GM12878 (cell line): ENCODE results near the gene MRPS12. TPM values are rescaled to one million over a fixed set of nuclear protein-coding genes. Genes with fewer than 3 reads are reported as not detected.

Experiments used
- ATAC-seq: fragments of 200-7000 bp; cut with Tn5 transposase; 3 replicates; pipeline ENCODE4 v1.9.1; 2020; ENCODE audit warnings: mild to moderate bottlenecking, moderate library complexity
- BruUV-seq: library from RNA; stranded (reverse); fragments of 400-500 nt; replicated peaks from 2 replicates; lab custom pipeline; 2021; lab: Mats Ljungman, UMichigan
- CTCF ChIA-PET: fragments of 300-600 bp; sonication (Branson Sonifier 250); formaldehyde crosslinking; extraction: SDS; loops from one replicate; lab custom pipeline; 2021; ENCODE audit warnings: inconsistent platforms; lab: Yijun Ruan, JAX
- POLR2A ChIA-PET: fragments of 350-600 bp; formaldehyde crosslinking; extraction: SDS; loops from one replicate; lab custom pipeline; 2021; ENCODE audit warnings: inconsistent platforms; lab: Charles Lee
- RAD21 ChIA-PET: fragments of 300-600 bp; sonication (Branson Sonifier 250); formaldehyde crosslinking; loops from one replicate; lab custom pipeline; 2023; ENCODE audit warnings: antibody characterized with exemption; ENCODE audit not compliant: unreplicated experiment; lab: Charles Lee
- SMC1A ChIA-PET: fragments of 300-600 bp; sonication (Branson Sonifier 250); formaldehyde crosslinking; loops from one replicate; lab custom pipeline; 2023; ENCODE audit not compliant: unreplicated experiment, uncharacterized antibody; lab: Charles Lee
- DNase-seq: peaks from one replicate; pipeline ENCODE4 v3.0.0-alpha.2; 2011; ENCODE audit warnings: low read depth, low spot score
- FAIRE-seq: peaks from 3 replicates; lab custom pipeline; 2011; peaks lifted over from hg19 to GRCh38; lab: Jason Lieb, UNC
- H2AFZ ChIP-seq: 2 replicates; pipeline ENCODE4 v1.6.0; 2011; ENCODE audit warnings: low read depth, low read length, control low read depth; ENCODE audit not compliant: control insufficient read depth
- H3K27ac ChIP-seq: 2 replicates; pipeline ENCODE4 v1.5.1; 2011; ENCODE audit warnings: control low read depth; ENCODE audit not compliant: control insufficient read depth, insufficient read depth
- H3K27me3 ChIP-seq, 2 experiments: replicated peaks in 1 of 2; 2 replicates each; pipeline versions ENCODE4 v1.6.0 to v1.6.1; 2011; ENCODE audit warnings: low read length in 1 of 2; ENCODE audit not compliant: control insufficient read depth in 2 of 2, insufficient read depth in 2 of 2
- H3K36me3 ChIP-seq, 2 experiments: 2 replicates each; pipeline ENCODE4 v1.5.1; 2011; ENCODE audit warnings: low read length in 1 of 2; ENCODE audit not compliant: control insufficient read depth in 2 of 2, insufficient read depth in 2 of 2
- H3K4me1 ChIP-seq: 2 replicates; pipeline ENCODE4 v1.6.1; 2011; ENCODE audit warnings: mild to moderate bottlenecking, low read length, moderate library complexity, mixed read lengths; ENCODE audit not compliant: control insufficient read depth, insufficient read depth
- H3K4me2 ChIP-seq: 2 replicates; pipeline ENCODE4 v1.6.0; 2011; ENCODE audit warnings: control low read depth; ENCODE audit not compliant: control insufficient read depth, insufficient read depth
- H3K4me3 ChIP-seq: fragments of 200-600 bp; sonication (generic); 2 replicates; pipeline ENCODE4 v1.5.1; 2016
- H3K79me2 ChIP-seq: 2 replicates; pipeline ENCODE4 v1.6.0; 2011; ENCODE audit warnings: low read length; ENCODE audit not compliant: control insufficient read depth, insufficient read depth
- H3K9ac ChIP-seq: 2 replicates; pipeline ENCODE4 v1.8.0; 2011; ENCODE audit warnings: low read length, control low read depth, mixed read lengths; ENCODE audit not compliant: control insufficient read depth, insufficient read depth
- H3K9me3 ChIP-seq: replicated peaks from 3 replicates; pipeline ENCODE4 v1.5.1; 2011; ENCODE audit warnings: mild to moderate bottlenecking, low read length; ENCODE audit not compliant: control insufficient read depth, insufficient read depth
- H4K20me1 ChIP-seq: 2 replicates; pipeline ENCODE4 v1.6.0; 2011; ENCODE audit not compliant: control insufficient read depth, insufficient read depth
- BCL11A ChIP-seq: IDR thresholded peaks from 2 replicates; pipeline ENCODE4 v1.6.1; 2011; ENCODE audit warnings: low read depth, low read length
- BMI1 ChIP-seq: fragments of 450-650 bp; IDR thresholded peaks from 2 replicates; pipeline ENCODE4 v1.6.1; 2016; ENCODE audit warnings: mild to moderate bottlenecking, moderate library complexity, borderline replicate concordance
- CBFB ChIP-seq: IDR thresholded peaks from 2 replicates; pipeline ENCODE4 v1.6.1; 2016; ENCODE audit warnings: antibody characterized with exemption, low read depth
- CHD1 ChIP-seq: IDR thresholded peaks from 2 replicates; pipeline ENCODE4 v1.6.1; 2012; ENCODE audit warnings: low read depth, low read length, improper control_type of control experiment
- EED ChIP-seq: sonication (generic); IDR thresholded peaks from 2 replicates; pipeline ENCODE4 v1.6.1; 2016; ENCODE audit warnings: antibody characterized with exemption, low read depth
- ESRRA ChIP-seq: IDR thresholded peaks from 2 replicates; pipeline ENCODE4 v1.6.1; 2012; ENCODE audit warnings: mild to moderate bottlenecking, low read length, improper control_type of control experiment
- FOXM1 ChIP-seq: IDR thresholded peaks from 2 replicates; pipeline ENCODE4 v1.6.1; 2012; ENCODE audit warnings: low read depth, mild to moderate bottlenecking, inconsistent platforms, low read length, moderate library complexity
- IKZF1 ChIP-seq: fragments of 450-650 bp; conservative IDR thresholded peaks from 2 replicates; pipeline ENCODE4 v1.6.1; 2017; ENCODE audit warnings: antibody characterized with exemption, mild to moderate bottlenecking
- MEF2B ChIP-seq: fragments of 450-650 bp; IDR thresholded peaks from 2 replicates; pipeline ENCODE4 v1.6.1; 2018; ENCODE audit warnings: mild to moderate bottlenecking, moderate library complexity; ENCODE audit not compliant: partially characterized antibody, poor library complexity, severe bottlenecking
- NBN ChIP-seq: fragments of 450-650 bp; IDR thresholded peaks from 2 replicates; pipeline ENCODE4 v1.6.1; 2016
- RUNX3 ChIP-seq: IDR thresholded peaks from 2 replicates; pipeline ENCODE4 v1.6.1; 2012; ENCODE audit warnings: low read length, inconsistent platforms
- SIN3A ChIP-seq: IDR thresholded peaks from 2 replicates; pipeline ENCODE4 v1.6.1; 2012; ENCODE audit warnings: low read depth, low read length, improper control_type of control experiment
- SMAD5 ChIP-seq: IDR thresholded peaks from 2 replicates; pipeline ENCODE4 v1.6.1; 2016; ENCODE audit warnings: antibody characterized with exemption, low read depth
- SMC3 ChIP-seq: IDR thresholded peaks from 2 replicates; pipeline ENCODE4 v1.6.1; 2011; ENCODE audit warnings: low read length, improper control_type of control experiment, borderline replicate concordance
- WGBS: methylation state at CpG from one replicate; pipeline ENCODE4 v1.1.6; 2016; ENCODE audit warnings: low lambda C conversion rate; ENCODE audit not compliant: insufficient replicate concordance, insufficient coverage; ENCODE audit errors: missing lambda C conversion rate; 5-methylcytosine and 5-hydroxymethylcytosine counted together
- in situ Hi-C: fragments of 300-500 bp; cut with MboI; formaldehyde crosslinking; loops from 9 replicates; pipeline ENCODE4 v1.14.3; 2018; ENCODE audit warnings: mixed read lengths
- intact Hi-C: fragments of 100-400 bp; cut with micrococcal nuclease; formaldehyde crosslinking; loops from one replicate; pipeline ENCODE4 v1.14.2; 2022; ENCODE audit not compliant: unreplicated experiment
- polyA plus RNA-seq, 11 experiments: library from polyadenylated mRNA; depleted of rRNA in 4 of 11; unstranded in 6 of 11; stranded (reverse) in 5 of 11; fragments of >200 nt; fragmentation: Nextera tagmentation in 4 of 11; fragmentation: Illumina TruSeq in 1 of 11; extraction: Ambion mirVana in 4 of 11; extraction: Trizol in 1 of 11; gene quantifications; 1 replicate in 1 of 11; 2 replicates in 10 of 11; pipeline versions ENCODE4 v1.2.1 to v1.2.3, GENCODE V29; 2011 to 2016; ENCODE audit warnings: inconsistent platforms in 2 of 11, missing spikeins in 2 of 11, low read depth in 1 of 11
- total RNA-seq, 4 experiments: library from RNA; depleted of rRNA in 3 of 4; stranded (reverse); fragments of >200 nt in 3 of 4; fragmentation: Illumina TruSeq in 1 of 4; extraction: Trizol in 1 of 4; gene quantifications; 2 replicates each; pipeline versions ENCODE4 v1.2.1 to v1.2.3, GENCODE V29; 2013 to 2021
- TF ChIP-seq, protein P1 (sequence below): fragments of 450-650 bp; formaldehyde crosslinking; IDR thresholded peaks from 2 replicates; pipeline ENCODE4 v1.4.0; 2022; ENCODE audit warnings: mild to moderate bottlenecking, moderate library complexity
- TF ChIP-seq, protein P2 (sequence below): IDR thresholded peaks from 2 replicates; pipeline ENCODE4 v1.6.1; 2011; ENCODE audit warnings: low read depth, mild to moderate bottlenecking, low read length, moderate library complexity, borderline replicate concordance; ENCODE audit errors: extremely low read depth
- TF ChIP-seq, protein P3 (sequence below): IDR thresholded peaks from 2 replicates; pipeline ENCODE4 v1.6.1; 2012; ENCODE audit warnings: low read depth, low read length, improper control_type of control experiment
- TF ChIP-seq, protein P4 (sequence below): IDR thresholded peaks from 2 replicates; pipeline ENCODE4 v1.6.1; 2012; ENCODE audit warnings: low read depth, low read length, improper control_type of control experiment

Gene MRPS12
- total and polyA plus RNA-seq, 10 of the 15 experiments (the other 5 are each of a cell fraction or from before 2014, with no cell fraction given) = 7.3 to 205 (median 77.3) TPM

DNA sequence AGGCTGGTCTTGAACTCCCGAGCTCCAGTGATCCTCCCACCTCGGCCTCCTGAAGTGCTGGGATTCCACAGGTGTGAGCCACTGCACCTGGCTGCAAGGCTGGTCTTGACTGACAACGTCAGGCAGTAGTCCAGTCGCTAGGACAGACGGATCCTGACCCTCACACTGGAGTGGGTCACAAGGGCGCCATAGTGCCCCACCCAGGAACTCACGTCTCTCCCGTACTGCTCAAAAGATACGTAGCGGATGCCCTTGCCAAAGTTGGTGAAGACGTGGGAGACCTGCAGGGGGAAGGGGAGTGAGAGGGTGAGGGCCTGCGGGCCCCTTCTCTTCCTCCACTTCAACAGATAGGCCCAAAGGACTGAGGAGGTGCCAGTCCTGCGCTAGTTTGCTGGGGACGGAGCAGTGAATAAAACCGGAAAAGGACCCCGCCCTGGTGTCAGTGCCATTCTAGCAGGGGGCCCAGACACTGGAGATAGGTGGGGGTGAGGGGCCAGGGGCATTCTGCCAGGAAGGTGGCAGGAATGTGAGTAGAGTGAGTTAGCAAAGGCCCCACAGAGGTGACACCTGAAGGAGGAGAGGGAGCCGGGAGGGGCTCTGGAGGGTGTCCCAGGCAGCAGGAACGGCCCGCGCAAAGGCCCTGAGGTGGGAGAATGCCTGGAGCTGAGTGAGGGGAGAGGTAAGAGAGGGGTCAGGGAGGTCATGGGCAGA is 11.9 kb downstream of the MRPS12 start (continued):
- TF ChIP-seq, protein P1, sequence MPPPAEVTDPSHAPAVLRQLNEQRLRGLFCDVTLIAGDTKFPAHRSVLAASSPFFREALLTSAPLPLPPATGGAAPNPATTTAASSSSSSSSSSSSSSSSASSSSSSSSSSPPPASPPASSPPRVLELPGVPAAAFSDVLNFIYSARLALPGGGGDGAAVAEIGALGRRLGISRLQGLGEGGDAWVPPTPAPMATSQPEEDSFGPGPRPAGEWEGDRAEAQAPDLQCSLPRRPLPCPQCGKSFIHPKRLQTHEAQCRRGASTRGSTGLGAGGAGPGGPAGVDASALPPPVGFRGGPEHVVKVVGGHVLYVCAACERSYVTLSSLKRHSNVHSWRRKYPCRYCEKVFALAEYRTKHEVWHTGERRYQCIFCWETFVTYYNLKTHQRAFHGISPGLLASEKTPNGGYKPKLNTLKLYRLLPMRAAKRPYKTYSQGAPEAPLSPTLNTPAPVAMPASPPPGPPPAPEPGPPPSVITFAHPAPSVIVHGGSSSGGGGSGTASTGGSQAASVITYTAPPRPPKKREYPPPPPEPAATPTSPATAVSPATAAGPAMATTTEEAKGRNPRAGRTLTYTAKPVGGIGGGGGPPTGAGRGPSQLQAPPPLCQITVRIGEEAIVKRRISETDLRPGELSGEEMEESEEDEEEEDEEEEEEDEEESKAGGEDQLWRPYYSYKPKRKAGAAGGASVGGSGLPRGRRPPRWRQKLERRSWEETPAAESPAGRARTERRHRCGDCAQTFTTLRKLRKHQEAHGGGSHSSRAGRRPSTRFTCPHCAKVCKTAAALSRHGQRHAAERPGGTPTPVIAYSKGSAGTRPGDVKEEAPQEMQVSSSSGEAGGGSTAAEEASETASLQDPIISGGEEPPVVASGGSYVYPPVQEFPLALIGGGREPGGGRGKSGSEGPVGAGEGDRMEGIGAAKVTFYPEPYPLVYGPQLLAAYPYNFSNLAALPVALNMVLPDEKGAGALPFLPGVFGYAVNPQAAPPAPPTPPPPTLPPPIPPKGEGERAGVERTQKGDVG (CRISPR knock-in tag) = no peak
- no peak for TF ChIP-seq ESRRA
- no peak for TF ChIP-seq CHD1

DNA sequence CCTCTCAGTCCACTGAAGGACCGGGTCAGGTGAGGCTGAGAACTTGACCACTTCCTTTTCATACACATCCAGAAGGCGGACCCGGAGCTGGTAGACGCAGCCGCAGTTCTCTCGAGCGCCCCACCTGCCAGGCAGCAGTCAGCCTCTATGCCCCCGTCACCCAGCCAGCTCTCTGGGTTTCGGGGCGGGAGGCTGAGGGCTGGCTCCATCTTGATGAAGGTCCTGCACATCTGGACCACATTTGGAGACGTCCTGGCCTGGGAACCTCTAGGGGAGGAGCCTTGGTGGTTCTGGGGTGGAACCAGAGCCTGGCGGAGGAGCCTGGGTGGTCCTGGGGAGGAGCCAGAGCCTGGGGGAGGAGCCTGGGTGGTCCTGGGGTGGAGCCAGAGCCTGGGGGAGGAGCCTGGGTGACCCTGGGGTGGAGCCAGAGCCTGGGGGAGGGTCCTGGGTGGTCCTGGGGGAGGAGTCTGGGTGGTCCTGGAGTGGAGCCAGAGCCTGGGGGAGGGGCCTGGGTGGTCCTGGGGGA is 14.3 kb downstream of the MRPS12 start:
- in situ Hi-C loops = no loop called here
- TF ChIP-seq BMI1 (no peak), IKZF1 (no peak), BCL11A (no peak), SIN3A (no peak), EED (no peak), NBN (no peak), SMC3 (no peak), FOXM1 (no peak), CBFB (no peak), MEF2B (no peak), SMAD5 (no peak), RUNX3 (no peak), ESRRA (no peak)
- TF ChIP-seq, protein P2, sequence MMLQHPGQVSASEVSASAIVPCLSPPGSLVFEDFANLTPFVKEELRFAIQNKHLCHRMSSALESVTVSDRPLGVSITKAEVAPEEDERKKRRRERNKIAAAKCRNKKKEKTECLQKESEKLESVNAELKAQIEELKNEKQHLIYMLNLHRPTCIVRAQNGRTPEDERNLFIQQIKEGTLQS = no peak
- TF ChIP-seq, protein P3, sequence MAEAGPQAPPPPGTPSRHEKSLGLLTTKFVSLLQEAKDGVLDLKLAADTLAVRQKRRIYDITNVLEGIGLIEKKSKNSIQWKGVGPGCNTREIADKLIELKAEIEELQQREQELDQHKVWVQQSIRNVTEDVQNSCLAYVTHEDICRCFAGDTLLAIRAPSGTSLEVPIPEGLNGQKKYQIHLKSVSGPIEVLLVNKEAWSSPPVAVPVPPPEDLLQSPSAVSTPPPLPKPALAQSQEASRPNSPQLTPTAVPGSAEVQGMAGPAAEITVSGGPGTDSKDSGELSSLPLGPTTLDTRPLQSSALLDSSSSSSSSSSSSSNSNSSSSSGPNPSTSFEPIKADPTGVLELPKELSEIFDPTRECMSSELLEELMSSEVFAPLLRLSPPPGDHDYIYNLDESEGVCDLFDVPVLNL = no peak
- TF ChIP-seq, protein P4, sequence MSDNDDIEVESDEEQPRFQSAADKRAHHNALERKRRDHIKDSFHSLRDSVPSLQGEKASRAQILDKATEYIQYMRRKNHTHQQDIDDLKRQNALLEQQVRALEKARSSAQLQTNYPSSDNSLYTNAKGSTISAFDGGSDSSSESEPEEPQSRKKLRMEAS = no peak

More for the DNA sequence above, 14.3 kb downstream of the MRPS12 start:
- no peaks in the 10 kb centered on the region for H3K79me2 ChIP-seq
- H3K9me3 ChIP-seq = no peaks in the 10 kb centered on the region; the same call in 2 of the 3 replicates
- intact Hi-C loops = no loop called here
- no peak overlapping the region for H2AFZ ChIP-seq
- ChIA-PET SMC1A (no interaction called here), CTCF (interaction anchor here (1.4 kb wide), 1 partner anchor 15 kb away, joined by 3 read pairs; the partner anchor contains the start of genes MRPS12 and SARS2), POLR2A (no interaction called here), RAD21 (no interaction called here)
- ATAC-seq (no peak), DNase-seq (no peak), FAIRE-seq (no peak)
- H3K9ac ChIP-seq = no peak overlapping the region
- no peak overlapping the region for H3K27ac ChIP-seq
- H4K20me1 ChIP-seq = no peaks in the 10 kb centered on the region
- H3K36me3 ChIP-seq = no peaks in the 10 kb centered on the region
- no peak overlapping the region for H3K4me2 ChIP-seq
- 94% methylated on average over 12 of the region's 12 CpGs for WGBS
- H3K4me1 ChIP-seq = no peaks in the 10 kb centered on the region
- no peaks in the 10 kb centered on the region; a peak in 1 of 4 replicates for H3K27me3 ChIP-seq
- H3K4me3 ChIP-seq = no peak overlapping the region
- BruUV-seq = no TSS peak
